Central memory CD8-positive, alpha-beta T cell (primary cell): Measurements from ENCODE around the gene NCS1.

Experiments
- ATAC-seq: fragments of 150-1000 bp; cut with Tn5 transposase; replicated peaks from 2 replicates; pipeline ENCODE4 v1.10.0; 2022; ENCODE audit warnings: mild to moderate bottlenecking, moderate FRiP score, moderate number of reproducible peaks; ENCODE audit not compliant: poor library complexity, severe bottlenecking; ENCODE audit errors: extremely low read depth
- DNase-seq, 2 donors: peaks; one replicate each; pipeline ENCODE4 v3.0.0; 2021; ENCODE audit warnings: low spot score in 2 of 2
- H3K27ac Mint-ChIP-seq: one replicate; pipeline ENCODE4 v1.8.0; 2022; ENCODE audit warnings: low read depth, mild to moderate bottlenecking, moderate library complexity, mixed read lengths
- H3K27me3 Mint-ChIP-seq: one replicate; pipeline ENCODE4 v1.8.0; 2022; ENCODE audit warnings: mixed read lengths
- H3K36me3 Mint-ChIP-seq: one replicate; pipeline ENCODE4 v1.8.0; 2022; ENCODE audit warnings: mild to moderate bottlenecking, moderate library complexity, mixed read lengths; ENCODE audit not compliant: insufficient read depth
- H3K4me1 Mint-ChIP-seq: one replicate; pipeline ENCODE4 v1.8.0; 2022; ENCODE audit warnings: mixed read lengths
- H3K4me3 Mint-ChIP-seq: one replicate; pipeline ENCODE4 v1.8.0; 2022; ENCODE audit warnings: mild to moderate bottlenecking, moderate library complexity, mixed read lengths
- H3K9me3 Mint-ChIP-seq: one replicate; pipeline ENCODE4 v1.8.0; 2022; ENCODE audit warnings: mixed read lengths

Gene NCS1

DNA sequence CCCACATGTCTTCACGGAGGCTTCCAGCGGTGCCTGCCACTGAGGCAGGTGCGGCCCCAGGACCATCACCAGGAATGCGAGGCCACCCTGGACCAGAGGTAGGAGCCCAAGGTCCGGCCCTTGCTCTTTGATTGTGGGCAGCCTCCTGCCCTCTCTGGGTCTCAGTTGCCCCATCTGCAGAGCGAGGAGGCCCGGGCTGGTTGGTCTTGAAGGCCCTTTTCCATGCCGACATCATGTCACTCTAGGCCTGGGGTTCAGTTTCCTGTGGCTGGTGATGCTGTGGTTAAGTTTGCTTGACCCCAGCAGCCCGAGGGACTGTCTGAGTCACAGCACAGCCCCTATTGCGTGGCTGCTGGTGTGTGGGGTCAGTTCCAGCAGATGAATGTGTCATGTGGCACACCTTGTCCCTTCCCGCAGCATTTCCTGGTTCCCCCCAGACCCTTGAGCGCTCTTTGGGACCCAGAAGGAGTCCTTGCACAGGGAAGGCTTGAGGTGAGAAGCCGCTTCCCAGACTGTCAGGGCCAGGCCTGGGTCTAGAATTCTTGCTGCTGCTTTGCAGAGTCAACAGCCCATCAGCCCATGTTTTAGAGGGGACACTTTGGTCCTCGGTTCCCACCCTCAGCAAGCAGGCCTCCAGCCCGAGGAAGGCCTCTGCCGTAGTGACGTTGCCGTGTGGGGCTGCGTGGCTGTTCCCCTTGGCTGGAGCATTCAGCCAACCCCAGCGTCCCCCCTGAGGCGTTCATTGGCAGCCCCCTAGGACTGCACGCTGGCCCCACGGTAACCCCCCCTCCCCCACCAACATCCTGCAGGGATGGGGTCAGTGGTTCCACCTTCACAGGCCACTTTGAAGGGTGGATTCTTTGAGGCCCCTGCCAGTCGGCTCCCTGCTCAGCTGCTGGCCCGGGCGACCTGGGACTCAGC, 62.4 kb downstream of the NCS1 start:
- H3K4me1 Mint-ChIP-seq, result no peaks in the 10 kb centered on the region
- DNase-seq, result no peak
- no peak overlapping the region for H3K4me3 Mint-ChIP-seq
- H3K36me3 Mint-ChIP-seq, result peaks cover 2% of the 10 kb centered on the region
- ATAC-seq, result no peak
- no peak overlapping the region for H3K27ac Mint-ChIP-seq
- no peaks in the 10 kb centered on the region for H3K9me3 Mint-ChIP-seq
- no peaks in the 10 kb centered on the region for H3K27me3 Mint-ChIP-seq

DNA sequence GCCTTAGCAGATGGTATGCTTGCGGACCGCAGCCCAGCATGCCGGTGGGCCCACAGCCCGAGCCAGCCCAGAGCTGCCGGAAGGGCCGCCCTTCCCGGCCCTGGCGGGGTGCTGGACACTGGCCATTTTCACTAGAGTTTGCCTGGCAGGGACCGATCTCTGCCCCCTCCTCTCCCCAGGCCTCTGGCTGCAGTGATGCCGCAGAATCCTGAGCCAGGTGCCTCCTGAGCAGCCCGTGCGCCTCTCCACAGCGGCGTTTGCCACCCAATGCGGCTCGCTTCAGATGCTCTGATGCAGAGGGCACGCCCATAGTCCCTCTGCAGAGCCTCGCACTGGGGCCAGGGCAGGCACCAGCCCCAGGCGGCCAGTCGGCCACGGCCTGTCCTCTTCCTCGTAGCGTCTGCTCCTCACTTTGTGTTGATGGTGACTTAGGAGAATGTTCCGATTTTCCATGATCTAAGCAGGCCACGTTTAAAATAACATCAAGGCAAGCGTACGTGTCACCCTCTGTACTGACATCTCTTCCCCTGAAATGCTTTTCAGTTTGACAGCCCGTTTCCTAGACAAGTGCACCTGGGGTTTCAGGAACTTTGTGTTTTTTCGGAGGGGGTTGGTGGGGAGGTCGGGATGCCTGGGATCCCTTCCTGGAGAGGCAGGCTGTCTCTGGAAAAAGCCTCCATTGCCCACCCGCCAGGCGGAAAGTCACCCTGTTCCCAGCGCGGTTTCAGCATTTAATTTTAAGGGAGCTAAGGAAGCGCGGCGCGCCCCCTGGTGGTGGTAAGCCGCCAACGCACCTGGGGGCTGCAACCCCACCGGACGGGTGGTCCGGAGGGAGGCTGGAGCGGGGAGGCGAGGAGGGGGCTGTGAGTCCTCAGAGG, 63.6 kb downstream of the NCS1 start:
- H3K27ac Mint-ChIP-seq, result peak overlapping the region; percentile 49
- H3K27me3 Mint-ChIP-seq, result no peaks in the 10 kb centered on the region
- H3K4me1 Mint-ChIP-seq, result peaks cover 5% of the 10 kb centered on the region
- ATAC-seq, result no peak
- peak overlapping the region; percentile 29 for H3K4me3 Mint-ChIP-seq
- peak; percentile 54 to 73 for DNase-seq
- H3K36me3 Mint-ChIP-seq, result peaks cover 2% of the 10 kb centered on the region
- no peaks in the 10 kb centered on the region for H3K9me3 Mint-ChIP-seq

DNA sequence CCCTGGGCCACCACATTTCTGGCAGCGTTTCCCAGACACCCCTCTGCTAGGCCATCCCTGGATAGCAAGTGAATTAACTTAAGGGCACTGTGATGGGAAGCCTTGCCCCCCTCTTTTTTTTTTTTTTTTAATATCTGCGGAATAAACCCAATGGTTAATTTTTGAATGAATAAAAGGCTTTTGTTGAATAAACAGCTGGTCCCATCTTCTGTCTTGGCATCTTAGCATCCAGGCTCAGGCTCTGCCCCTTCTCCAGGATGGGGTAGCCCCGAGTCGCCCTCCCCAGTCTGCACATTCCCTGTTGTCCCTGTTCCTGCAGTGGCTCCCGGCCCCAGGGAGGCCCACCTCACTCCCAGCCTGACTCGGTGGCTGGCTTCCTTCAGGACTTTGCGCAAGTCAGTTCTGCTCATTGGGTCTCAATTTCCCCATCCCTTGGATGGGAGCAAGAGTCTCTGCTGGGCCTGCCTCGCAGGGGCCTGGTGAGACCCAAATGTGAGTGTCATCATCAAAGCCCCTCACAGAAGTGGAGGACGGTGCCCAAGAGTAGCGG, 64.3 kb downstream of the NCS1 start:
- H3K36me3 Mint-ChIP-seq, result peaks cover 2% of the 10 kb centered on the region
- H3K27me3 Mint-ChIP-seq, result no peaks in the 10 kb centered on the region
- peak overlapping the region; percentile 49 for H3K27ac Mint-ChIP-seq
- H3K4me3 Mint-ChIP-seq, result peak overlapping the region; percentile 29
- DNase-seq (no peak), ATAC-seq (no peak)
- H3K9me3 Mint-ChIP-seq, result no peaks in the 10 kb centered on the region
- H3K4me1 Mint-ChIP-seq, result peaks cover 8% of the 10 kb centered on the region

DNA sequence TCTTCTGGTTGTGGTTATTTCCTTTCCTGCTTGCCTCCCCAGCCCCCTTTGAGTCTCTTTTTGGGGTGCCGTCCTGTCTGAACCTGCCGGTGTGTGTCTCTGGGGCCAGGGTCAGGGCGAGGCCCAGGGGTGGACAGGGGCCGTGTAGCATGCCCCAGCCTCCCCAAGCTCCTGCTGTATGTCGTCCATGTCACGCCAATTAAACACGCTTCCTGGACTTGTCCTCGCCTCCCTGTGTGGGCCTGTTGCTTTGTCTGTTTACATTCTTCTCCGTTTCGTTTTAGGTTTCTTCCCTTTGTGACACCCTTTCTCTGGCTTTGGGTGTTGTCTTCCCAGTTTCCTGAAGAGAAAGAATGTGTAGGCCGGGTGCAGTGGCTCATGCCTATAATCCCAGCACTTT, 64.9 kb downstream of the NCS1 start:
- H3K4me3 Mint-ChIP-seq, result no peak overlapping the region
- no peak for ATAC-seq
- H3K36me3 Mint-ChIP-seq, result peaks cover 2% of the 10 kb centered on the region
- H3K9me3 Mint-ChIP-seq, result no peaks in the 10 kb centered on the region
- H3K4me1 Mint-ChIP-seq, result peaks cover 8% of the 10 kb centered on the region
- no peak overlapping the region for H3K27ac Mint-ChIP-seq
- no peaks in the 10 kb centered on the region for H3K27me3 Mint-ChIP-seq
- DNase-seq, result no peak

DNA sequence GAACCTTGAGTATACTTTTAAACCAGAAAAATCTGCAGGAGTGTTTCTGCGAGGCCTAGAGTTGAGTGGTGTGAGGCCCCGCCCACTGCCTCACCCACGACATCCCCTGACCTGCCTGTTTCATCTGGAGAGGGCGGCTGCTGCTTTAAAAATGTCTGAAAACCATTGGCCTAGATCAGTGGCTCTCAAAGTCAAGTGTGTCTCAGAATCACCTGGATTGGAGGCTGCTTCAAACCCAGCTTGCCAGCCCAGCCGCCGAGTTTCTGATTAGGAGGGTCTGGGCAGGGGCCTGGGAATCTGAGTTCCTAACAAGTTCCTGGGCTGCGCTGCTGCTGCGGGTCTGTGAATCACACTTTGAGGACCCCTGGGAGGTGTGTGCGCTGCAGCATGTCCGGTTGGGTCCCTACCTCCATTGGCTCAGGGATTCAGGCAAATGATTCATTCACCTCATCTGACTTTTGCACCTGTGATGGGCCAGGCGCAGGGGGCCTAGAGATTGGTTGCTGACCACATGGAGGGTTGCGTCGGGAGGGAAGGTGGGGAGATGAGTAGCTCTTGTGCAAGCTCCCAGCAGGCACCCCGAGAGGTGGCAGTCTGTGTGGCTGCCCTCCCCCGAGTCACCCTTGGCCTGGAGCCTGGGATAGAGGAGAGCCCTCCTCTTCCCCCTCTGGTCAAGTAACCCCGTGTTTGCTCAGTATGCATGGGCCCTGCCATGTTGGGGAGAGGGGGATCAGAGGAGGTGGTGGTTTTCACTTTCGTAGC, 65.7 kb downstream of the NCS1 start:
- Mint-ChIP-seq H3K4me3 (no peak overlapping the region), H3K4me1 (peaks cover 14% of the 10 kb centered on the region), H3K36me3 (peaks cover 2% of the 10 kb centered on the region), H3K9me3 (no peaks in the 10 kb centered on the region), H3K27ac (no peak overlapping the region), H3K27me3 (no peaks in the 10 kb centered on the region)
- no peak for ATAC-seq
- DNase-seq, result no peak

DNA sequence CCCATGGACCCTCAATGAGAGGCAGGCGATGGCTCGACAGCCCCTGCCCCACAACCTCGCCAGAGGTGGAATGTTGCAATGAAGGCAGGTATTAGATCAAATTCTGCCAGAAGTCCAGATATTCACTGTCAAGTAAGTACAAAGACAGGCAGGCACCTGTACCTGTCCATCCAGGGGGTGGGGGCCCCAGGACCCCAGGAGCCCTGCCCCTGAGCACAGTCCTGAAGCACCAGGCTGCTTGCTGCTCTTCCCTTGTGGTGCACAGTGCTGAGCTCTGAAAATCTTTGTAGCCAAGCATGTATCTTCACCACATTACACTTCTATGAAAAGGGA, 67.1 kb downstream of the NCS1 start:
- Mint-ChIP-seq H3K9me3 (no peaks in the 10 kb centered on the region), H3K4me1 (peaks cover 19% of the 10 kb centered on the region), H3K27ac (no peak overlapping the region), H3K4me3 (no peak overlapping the region), H3K36me3 (peaks cover 2% of the 10 kb centered on the region), H3K27me3 (no peaks in the 10 kb centered on the region)
- no peak for DNase-seq
- ATAC-seq, result no peak

DNA sequence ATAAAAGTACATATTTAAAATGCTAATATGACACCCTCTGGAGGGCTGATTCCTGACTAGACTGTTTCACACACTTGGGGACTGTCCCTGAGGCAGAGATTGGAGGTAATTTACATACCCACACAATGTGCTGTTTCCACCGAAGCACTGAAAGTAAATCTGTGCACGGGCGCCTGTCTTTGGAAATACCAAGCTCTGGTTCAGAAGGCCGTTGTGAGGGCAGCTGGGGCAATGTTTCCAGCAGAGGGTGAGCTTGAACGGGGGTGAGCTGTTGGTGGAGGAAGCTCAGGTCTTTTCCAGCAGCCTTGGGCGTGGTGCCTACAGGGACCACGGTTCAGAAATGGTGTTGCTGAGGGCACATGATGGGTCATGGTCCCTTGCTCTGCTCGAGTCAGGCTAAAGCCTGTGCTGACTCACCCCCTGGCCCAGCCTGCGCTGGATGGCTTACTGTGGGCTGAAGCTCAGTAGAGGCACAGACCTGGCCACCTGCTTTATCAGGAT, 67.6 kb downstream of the NCS1 start:
- Mint-ChIP-seq H3K9me3 (no peaks in the 10 kb centered on the region), H3K4me1 (peaks cover 19% of the 10 kb centered on the region), H3K4me3 (no peak overlapping the region), H3K27me3 (no peaks in the 10 kb centered on the region), H3K36me3 (peaks cover 2% of the 10 kb centered on the region), H3K27ac (no peak overlapping the region)
- DNase-seq (no peak), ATAC-seq (no peak)

DNA sequence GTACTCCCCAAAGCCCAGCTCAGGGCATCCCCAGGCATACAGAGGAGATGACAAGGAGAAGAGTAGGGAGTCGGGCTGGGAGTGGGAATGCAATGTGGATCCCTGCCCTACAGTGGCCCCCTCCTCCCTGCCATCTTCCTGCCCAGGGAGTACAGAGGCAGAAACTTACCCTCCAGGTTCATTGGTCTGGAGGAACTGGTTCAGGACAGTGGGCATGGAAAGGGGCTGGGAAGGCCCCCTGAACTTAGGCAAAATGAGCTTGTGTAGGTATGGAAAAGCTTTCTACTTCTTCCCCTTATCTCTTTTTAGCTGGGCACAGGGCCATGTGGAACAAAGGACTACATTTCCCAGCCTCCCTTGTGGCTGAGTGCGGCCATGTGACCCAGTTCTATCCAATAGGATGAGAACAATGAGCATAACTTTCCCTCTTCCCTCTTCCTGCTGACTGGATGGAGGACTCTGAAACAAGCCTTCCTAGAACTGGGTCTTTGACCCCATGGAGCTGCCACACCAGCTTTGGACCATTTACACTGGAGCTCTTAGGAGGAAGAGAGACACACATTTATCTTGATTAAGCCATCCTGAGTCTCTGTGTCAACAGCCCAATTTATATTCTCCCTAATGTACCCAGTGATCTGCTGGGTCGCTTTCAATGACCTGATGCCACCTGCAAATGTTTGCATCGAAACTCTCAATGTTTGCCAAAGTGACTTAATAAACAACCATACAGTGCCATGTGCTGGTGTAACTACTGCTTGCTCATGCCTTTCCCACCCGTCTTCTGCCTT, 68.4 kb downstream of the NCS1 start:
- peaks cover 19% of the 10 kb centered on the region for H3K4me1 Mint-ChIP-seq
- no peak for ATAC-seq
- no peaks in the 10 kb centered on the region for H3K9me3 Mint-ChIP-seq
- no peak for DNase-seq
- H3K4me3 Mint-ChIP-seq, result no peak overlapping the region
- peaks cover 2% of the 10 kb centered on the region for H3K36me3 Mint-ChIP-seq
- no peaks in the 10 kb centered on the region for H3K27me3 Mint-ChIP-seq
- H3K27ac Mint-ChIP-seq, result no peak overlapping the region

DNA sequence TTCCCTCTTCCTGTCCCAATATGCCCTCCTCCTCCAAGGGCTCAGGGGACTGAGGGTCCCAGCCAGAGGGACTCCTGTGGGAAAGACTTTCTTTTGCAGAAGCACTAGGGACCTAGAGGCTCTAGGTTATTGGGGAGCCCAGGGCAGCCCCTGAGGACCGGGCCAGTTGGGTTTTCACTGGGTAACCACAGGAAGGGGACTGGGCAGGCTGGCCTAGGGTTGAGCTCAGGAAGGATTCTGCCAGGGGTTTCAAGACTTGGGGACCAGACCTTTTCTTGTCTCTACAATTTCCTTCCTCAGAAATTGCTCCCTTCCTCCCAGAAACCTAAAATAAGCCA, 69.0 kb downstream of the NCS1 start:
- Mint-ChIP-seq H3K4me3 (no peak overlapping the region), H3K27ac (no peak overlapping the region), H3K9me3 (no peaks in the 10 kb centered on the region), H3K27me3 (no peaks in the 10 kb centered on the region), H3K4me1 (peaks cover 19% of the 10 kb centered on the region), H3K36me3 (no peaks in the 10 kb centered on the region)
- DNase-seq (no peak), ATAC-seq (no peak)

DNA sequence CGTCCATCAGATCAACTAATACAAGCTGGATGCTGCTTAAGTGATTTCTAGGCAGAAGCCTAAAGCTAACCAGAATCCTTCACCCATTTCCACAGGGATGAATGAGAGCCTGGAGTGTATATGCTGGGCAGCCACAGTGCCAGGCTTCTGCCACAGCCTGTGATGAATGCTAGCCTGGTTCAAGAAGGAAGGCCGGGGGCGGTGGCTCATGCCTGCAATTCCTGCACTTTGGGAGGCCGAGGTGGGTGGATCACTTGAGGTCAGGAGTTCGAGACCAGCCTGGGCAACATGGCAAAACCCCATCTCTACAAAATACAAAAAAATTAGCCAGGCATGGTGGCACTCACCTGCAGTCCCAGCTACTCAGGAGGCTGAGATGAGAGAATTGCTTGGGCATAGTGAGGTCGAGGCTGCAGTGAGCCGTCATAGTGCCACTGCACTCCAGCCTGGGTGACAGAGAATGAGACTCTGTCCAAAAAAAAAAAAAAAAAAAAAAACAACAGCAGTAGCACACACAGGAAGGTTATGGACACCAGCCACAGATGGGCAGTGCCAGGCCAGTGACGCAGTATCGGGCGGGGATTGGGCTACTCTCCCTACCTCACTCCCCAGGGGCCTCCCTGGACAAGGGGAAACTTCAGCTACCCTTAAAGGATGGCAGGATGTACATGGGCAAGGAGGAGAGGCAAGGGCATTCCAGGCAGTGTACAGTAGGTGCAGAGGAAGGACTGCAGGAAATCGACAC, 70.2 kb downstream of the NCS1 start:
- Mint-ChIP-seq H3K9me3 (no peaks in the 10 kb centered on the region), H3K4me1 (peaks cover 19% of the 10 kb centered on the region), H3K27me3 (no peaks in the 10 kb centered on the region), H3K27ac (peak overlapping the region; percentile 65), H3K36me3 (no peaks in the 10 kb centered on the region), H3K4me3 (peak overlapping the region; percentile 45)
- DNase-seq (no peak), ATAC-seq (no peak)
